Measurements from ENCODE around the gene GP1BB.

The GP1BB gene

GRCh38 chr22:19731361-19732135 is 8.2 kb downstream of the GP1BB start:
- H3K27ac Mint-ChIP-seq, result no peak overlapping the region
- no peaks in the 10 kb centered on the region for H3K9me3 Mint-ChIP-seq
- H3K4me1 Mint-ChIP-seq, result peaks cover 4% of the 10 kb centered on the region
- peaks cover 54% of the 10 kb centered on the region for H3K27me3 Mint-ChIP-seq
- DNase-seq, result no peak
- CTCF ChIA-PET, result interaction anchor here (1.1 to 4.7 kb wide), 17 partner anchors 11 to 242 kb away, joined by 3 to 103 read pairs (median 7); no protein-coding TSS in a partner anchor
- no peaks in the 10 kb centered on the region for H3K36me3 Mint-ChIP-seq
- H3K4me3 Mint-ChIP-seq, result no peak overlapping the region

DNA sequence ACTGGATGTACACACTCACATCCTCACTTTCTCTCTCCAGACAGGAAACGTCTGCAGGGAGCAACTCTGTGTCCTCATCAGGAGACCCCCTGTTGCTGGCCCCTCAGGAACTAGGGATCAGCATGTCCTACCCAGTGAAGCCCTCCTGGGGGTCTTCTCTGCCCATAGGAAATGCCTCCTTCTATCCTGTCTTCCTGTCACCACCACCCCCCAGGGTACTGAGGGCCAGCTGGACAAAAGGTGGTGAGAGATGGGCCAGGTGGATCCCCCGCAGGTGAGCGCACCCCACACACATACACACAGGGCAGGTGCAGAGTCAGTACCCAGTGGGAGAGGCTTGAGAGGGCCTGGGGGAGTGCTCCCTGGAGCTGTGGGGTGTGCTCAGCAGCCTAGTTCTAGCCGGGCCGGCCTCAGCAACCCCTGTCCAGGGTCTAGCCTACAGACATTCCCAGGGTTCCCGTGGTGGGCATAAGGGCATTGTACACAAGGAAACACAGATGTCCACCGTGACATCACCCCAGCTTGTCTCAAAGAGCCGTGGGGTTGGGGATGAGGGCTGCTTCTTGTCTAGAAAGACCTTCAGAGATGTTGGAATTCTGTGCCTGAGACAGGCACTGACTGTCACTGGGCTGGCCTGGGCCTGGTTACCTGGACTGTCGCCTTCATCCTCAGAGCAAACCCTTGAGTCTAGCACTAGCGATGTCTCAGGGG is 9.2 kb downstream of the GP1BB start:
- H3K27me3 Mint-ChIP-seq, result peaks cover 50% of the 10 kb centered on the region
- CTCF ChIA-PET, result interaction anchor here (1.3 to 4.7 kb wide), 2 partner anchors 9 to 179 kb away, joined by 3 to 103 read pairs; no protein-coding TSS in a partner anchor
- H3K4me1 Mint-ChIP-seq, result peaks cover 4% of the 10 kb centered on the region
- DNase-seq, result no peak
- no peak overlapping the region for H3K27ac Mint-ChIP-seq
- no peak overlapping the region for H3K4me3 Mint-ChIP-seq
- H3K36me3 Mint-ChIP-seq, result no peaks in the 10 kb centered on the region
- no peaks in the 10 kb centered on the region for H3K9me3 Mint-ChIP-seq

GRCh38 chr22:19733755-19734154 is 10.4 kb downstream of the GP1BB start:
- H3K27me3 Mint-ChIP-seq, result peaks cover 38% of the 10 kb centered on the region

GRCh38 chr22:19734163-19734562 is 10.8 kb downstream of the GP1BB start:
- Mint-ChIP-seq H3K27me3 (peaks cover 34% of the 10 kb centered on the region), H3K4me3 (no peak overlapping the region), H3K9me3 (no peaks in the 10 kb centered on the region), H3K36me3 (no peaks in the 10 kb centered on the region), H3K4me1 (peaks cover 4% of the 10 kb centered on the region), H3K27ac (no peak overlapping the region)
- CTCF ChIA-PET, result no interaction called here
- no peak for DNase-seq

More at GRCh38 chr22:19733755-19734154, 10.4 kb downstream of the GP1BB start:
- Mint-ChIP-seq H3K4me3 (no peak overlapping the region), H3K27ac (no peak overlapping the region), H3K36me3 (no peaks in the 10 kb centered on the region), H3K9me3 (no peaks in the 10 kb centered on the region), H3K4me1 (peaks cover 4% of the 10 kb centered on the region)
- CTCF ChIA-PET, result interaction anchor here (4.7 kb wide), 1 partner anchor 178 kb away, joined by 103 read pairs; no protein-coding TSS in a partner anchor
- no peak for DNase-seq

DNA sequence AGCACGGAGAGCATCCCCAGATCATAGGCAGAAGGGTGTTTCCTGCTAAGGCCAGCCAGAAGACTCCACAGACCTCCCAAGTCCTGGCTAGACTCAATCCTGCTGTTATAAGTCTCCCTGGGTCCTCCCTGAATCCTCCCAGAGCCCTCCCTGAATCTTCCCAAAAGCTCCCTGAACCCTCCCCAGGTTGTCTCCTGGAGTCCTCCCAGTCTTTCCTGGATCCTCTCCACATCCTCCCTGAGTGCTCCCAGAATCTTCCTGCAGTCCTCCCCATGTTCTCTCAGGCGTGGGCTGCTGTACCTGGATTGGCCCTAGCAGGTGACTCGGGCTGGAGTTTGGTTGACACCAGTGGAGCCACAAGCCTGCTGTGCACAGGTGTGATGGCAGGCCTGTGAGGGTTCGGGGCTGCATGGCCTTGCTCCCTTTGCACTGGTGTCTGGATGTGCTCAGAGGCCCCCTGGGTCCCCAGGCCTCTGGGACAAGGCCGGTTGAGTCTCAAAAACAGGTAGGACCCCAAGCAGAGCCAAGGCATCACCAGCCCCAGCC is 11.6 kb downstream of the GP1BB start:
- DNase-seq, result no peak
- peaks cover 4% of the 10 kb centered on the region for H3K4me1 Mint-ChIP-seq
- no peaks in the 10 kb centered on the region for H3K36me3 Mint-ChIP-seq
- H3K27ac Mint-ChIP-seq, result no peak overlapping the region
- CTCF ChIA-PET, result no interaction called here
- no peak overlapping the region for H3K4me3 Mint-ChIP-seq
- no peaks in the 10 kb centered on the region for H3K9me3 Mint-ChIP-seq
- peaks cover 29% of the 10 kb centered on the region for H3K27me3 Mint-ChIP-seq

DNA sequence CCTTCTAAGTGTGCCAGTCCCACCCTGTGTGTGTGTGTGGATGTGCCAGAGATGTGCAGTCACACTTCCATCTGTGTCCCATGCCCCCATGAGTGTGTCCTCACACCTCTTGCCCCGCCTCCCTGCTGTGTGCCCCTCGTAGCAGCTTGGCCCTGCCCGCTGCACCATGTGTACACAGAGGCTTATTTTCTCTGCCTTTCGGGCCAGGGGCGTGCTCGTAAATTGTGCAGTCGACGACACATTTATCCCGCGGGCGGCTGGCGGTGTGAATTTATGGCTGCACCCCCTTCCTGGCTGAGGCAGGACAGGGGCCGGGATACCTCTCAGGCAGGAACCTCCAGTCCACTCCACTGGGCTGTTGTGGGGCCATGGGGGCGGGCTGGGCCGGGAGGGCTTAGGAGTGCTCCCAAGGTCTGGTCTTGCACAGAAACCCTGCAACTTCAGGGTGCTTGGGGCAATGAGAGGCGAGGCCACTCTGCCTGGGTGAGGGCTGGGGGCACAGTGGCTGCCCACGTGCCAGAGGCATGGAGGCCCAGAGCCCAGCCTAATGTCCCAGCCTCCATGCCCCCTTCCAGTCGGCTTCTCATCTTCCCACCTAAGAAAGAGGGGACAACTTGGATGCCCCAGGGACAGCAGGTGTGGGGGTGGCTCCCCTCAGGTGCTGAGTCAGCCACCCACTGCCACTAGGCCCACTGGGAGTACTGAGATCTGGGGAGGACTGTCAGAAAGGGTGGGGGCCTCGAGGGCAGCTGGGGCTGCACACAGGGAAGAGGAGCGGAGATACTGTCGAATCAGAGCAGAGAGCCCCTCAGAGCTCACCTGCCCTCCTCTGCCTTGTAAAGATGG is 12.5 kb downstream of the GP1BB start:
- H3K27me3 Mint-ChIP-seq, result peaks cover 21% of the 10 kb centered on the region
- CTCF ChIA-PET, result no interaction called here
- H3K27ac Mint-ChIP-seq, result no peak overlapping the region
- DNase-seq, result no peak
- H3K4me1 Mint-ChIP-seq, result no peaks in the 10 kb centered on the region
- H3K9me3 Mint-ChIP-seq, result no peaks in the 10 kb centered on the region
- H3K36me3 Mint-ChIP-seq, result no peaks in the 10 kb centered on the region
- no peak overlapping the region for H3K4me3 Mint-ChIP-seq

GRCh38 chr22:19737846-19738663 is 14.7 kb downstream of the GP1BB start:
- Mint-ChIP-seq H3K4me3 (no peak overlapping the region), H3K9me3 (no peaks in the 10 kb centered on the region), H3K27ac (no peak overlapping the region), H3K4me1 (no peaks in the 10 kb centered on the region), H3K27me3 (peaks cover 11% of the 10 kb centered on the region), H3K36me3 (no peaks in the 10 kb centered on the region)
- no peak for DNase-seq
- CTCF ChIA-PET, result no interaction called here

- Mint-ChIP-seq H3K36me3 (no peaks in the 10 kb centered on the region), H3K9me3 (no peaks in the 10 kb centered on the region), H3K27me3 (peaks cover 6% of the 10 kb centered on the region), H3K27ac (no peak overlapping the region), H3K4me1 (no peaks in the 10 kb centered on the region), H3K4me3 (no peak overlapping the region)
- CTCF ChIA-PET, result interaction anchor here (2.3 kb wide), 1 partner anchor 9 kb away, joined by 9 read pairs; no protein-coding TSS in a partner anchor
- DNase-seq, result no peak
Measured at GRCh38 chr22:19738664-19739447, 15.5 kb downstream of the GP1BB start.

GRCh38 chr22:19739448-19739895 is 16.1 kb downstream of the GP1BB start:
- CTCF ChIA-PET, result interaction anchor here (2.3 kb wide), 1 partner anchor 9 kb away, joined by 9 read pairs; no protein-coding TSS in a partner anchor

DNA sequence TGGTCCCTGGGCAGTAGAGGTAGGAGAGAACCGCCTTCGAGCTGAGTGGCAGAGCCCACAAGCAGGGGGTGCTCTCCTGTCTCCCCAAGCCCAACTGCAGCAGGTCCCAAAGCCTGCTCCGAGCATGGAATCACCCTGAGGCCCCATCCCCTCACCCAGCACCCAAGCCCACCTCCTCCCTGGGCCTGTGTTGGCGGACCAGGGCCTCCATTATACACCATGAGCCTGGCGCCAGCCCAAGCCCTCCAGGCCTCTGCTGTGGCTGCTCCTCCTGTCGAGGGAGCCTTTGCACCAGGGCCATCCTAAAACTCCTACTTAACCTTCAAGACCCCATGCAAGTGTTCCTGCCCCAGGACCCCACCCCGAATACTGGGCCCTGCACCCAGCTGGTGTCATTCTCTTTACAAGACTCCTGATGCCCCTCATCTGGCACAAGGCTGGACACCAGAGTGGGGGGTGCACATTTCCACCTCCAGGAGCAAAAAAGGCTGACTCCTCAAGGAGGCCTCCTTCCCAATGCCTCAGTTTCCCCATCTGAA is 16.6 kb downstream of the GP1BB start:
- CTCF ChIA-PET, result interaction anchor here (2.3 kb wide), 1 partner anchor 10 kb away, joined by 9 read pairs; no protein-coding TSS in a partner anchor
- Mint-ChIP-seq H3K27ac (no peak overlapping the region), H3K4me3 (no peak overlapping the region), H3K27me3 (peaks cover under 1% of the 10 kb centered on the region), H3K4me1 (no peaks in the 10 kb centered on the region), H3K9me3 (no peaks in the 10 kb centered on the region), H3K36me3 (no peaks in the 10 kb centered on the region)
- DNase-seq, result no peak

More at GRCh38 chr22:19739448-19739895, 16.1 kb downstream of the GP1BB start:
- Mint-ChIP-seq H3K4me1 (no peaks in the 10 kb centered on the region), H3K36me3 (no peaks in the 10 kb centered on the region), H3K4me3 (no peak overlapping the region), H3K9me3 (no peaks in the 10 kb centered on the region), H3K27ac (no peak overlapping the region), H3K27me3 (peaks cover 6% of the 10 kb centered on the region)
- no peak for DNase-seq

DNA sequence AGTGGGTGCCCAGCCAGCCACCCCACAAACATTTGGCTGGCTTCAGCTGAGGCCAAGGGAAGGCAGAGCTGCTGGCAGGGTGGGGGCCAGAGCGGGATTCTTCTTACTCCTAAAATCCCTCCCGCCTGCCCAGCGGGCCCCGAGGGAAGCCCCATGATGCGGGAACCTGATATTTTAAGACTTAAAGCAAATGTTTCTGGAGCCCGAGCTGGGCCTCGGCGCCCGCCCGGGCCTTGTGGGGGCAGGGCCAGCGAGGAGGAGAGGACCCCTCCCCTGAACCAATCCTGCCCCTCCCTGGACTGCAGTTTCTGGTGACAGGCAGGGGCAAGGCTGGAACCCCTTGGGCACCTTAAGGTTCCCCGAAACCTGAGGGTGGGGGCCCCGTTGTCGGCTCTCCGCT is 17.2 kb downstream of the GP1BB start:
- H3K4me3 Mint-ChIP-seq, result no peak overlapping the region
- H3K9me3 Mint-ChIP-seq, result no peaks in the 10 kb centered on the region
- no peaks in the 10 kb centered on the region for H3K36me3 Mint-ChIP-seq
- DNase-seq, result no peak
- H3K27me3 Mint-ChIP-seq, result no peaks in the 10 kb centered on the region
- CTCF ChIA-PET, result interaction anchor here (1.4 to 2.3 kb wide), 2 partner anchors 8 to 10 kb away, joined by 3 to 9 read pairs; no protein-coding TSS in a partner anchor
- no peaks in the 10 kb centered on the region for H3K4me1 Mint-ChIP-seq
- H3K27ac Mint-ChIP-seq, result no peak overlapping the region

DNA sequence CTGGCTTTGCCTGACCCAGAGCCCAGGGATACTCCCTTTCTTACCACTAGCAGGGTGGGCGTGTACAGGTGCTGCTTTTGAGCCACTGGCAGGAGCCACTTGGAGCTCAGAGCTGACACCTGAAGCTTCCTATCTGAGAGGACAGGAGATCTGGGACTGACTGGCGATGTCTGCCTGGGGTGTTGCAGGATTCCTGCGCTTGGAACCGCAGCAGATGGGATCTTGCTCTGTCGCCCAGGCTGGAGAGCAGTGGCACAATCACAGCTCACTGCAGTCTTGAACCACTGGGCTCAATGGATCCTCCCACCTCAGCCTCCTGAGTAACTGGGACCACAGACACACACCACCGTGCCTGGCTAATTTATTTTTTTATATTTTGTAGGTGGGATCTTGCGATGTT is 17.7 kb downstream of the GP1BB start:
- Mint-ChIP-seq H3K27me3 (no peaks in the 10 kb centered on the region), H3K4me1 (no peaks in the 10 kb centered on the region), H3K9me3 (no peaks in the 10 kb centered on the region), H3K27ac (no peak overlapping the region), H3K4me3 (no peak overlapping the region), H3K36me3 (no peaks in the 10 kb centered on the region)
- no peak for DNase-seq
- CTCF ChIA-PET, result interaction anchor here (1.4 to 2.3 kb wide), 2 partner anchors 8 to 11 kb away, joined by 3 to 9 read pairs; no protein-coding TSS in a partner anchor
